Sigmoid colon (tissue), 7 donors: Measurements from ENCODE around the gene TAF10. TPM values are rescaled to one million over a fixed set of nuclear protein-coding genes. Genes with fewer than 3 reads are reported as not detected.

ENCODE experiments used
- DNase-seq: peaks from one replicate; pipeline ENCODE4 v3.0.0-alpha.2; 2019
- H3K27ac ChIP-seq, 4 donors: fragments of 200-600 bp; sonication (generic); one replicate each; pipeline ENCODE4 v1.5.1; 2016 to 2019; ENCODE audit warnings: mild to moderate bottlenecking in 1 of 4
- H3K27me3 ChIP-seq, 3 donors: fragments of 200-600 bp; sonication (generic); one replicate each; pipeline ENCODE4 v1.5.1; 2019; ENCODE audit warnings: mild to moderate bottlenecking in 1 of 3
- H3K36me3 ChIP-seq, 4 donors: fragments of 200-600 bp; sonication (generic); one replicate each; pipeline ENCODE4 v1.5.1; 2016 to 2019
- H3K4me1 ChIP-seq, 4 donors: fragments of 200-600 bp; sonication (generic); one replicate each; pipeline ENCODE4 v1.5.1; 2017 to 2019
- H3K4me3 ChIP-seq, 4 donors: fragments of 200-600 bp; sonication (generic); one replicate each; pipeline ENCODE4 v1.5.1; 2017 to 2019; ENCODE audit warnings: mild to moderate bottlenecking in 2 of 4, moderate library complexity in 1 of 4
- H3K9me3 ChIP-seq, 4 donors: fragments of 200-600 bp in 3 of 4; sonication (generic) in 3 of 4; one replicate each; pipeline versions ENCODE4 v1.5.1 to v1.6.1; 2013 to 2019
- CTCF ChIP-seq, 4 experiments: fragments of 450-650 bp in 3 of 4; fragments of 200-600 bp in 1 of 4; IDR thresholded peaks; one replicate each; pipeline ENCODE4 v1.5.1; 2016 to 2019; ENCODE audit warnings: antibody characterized with exemption in 4 of 4, mild to moderate bottlenecking in 3 of 4, moderate library complexity in 2 of 4
- EP300 ChIP-seq, 4 donors: sonication (generic); formaldehyde crosslinking; IDR thresholded peaks; one replicate each; pipeline ENCODE4 v1.6.1; 2017; ENCODE audit warnings: antibody characterized with exemption in 4 of 4
- POLR2A ChIP-seq, 2 donors: fragments of 450-650 bp; IDR thresholded peaks; one replicate each; pipeline ENCODE4 v1.6.1; 2016; ENCODE audit warnings: antibody characterized with exemption in 2 of 2, mild to moderate bottlenecking in 2 of 2, moderate library complexity in 2 of 2
- POLR2AphosphoS5 ChIP-seq, 4 donors: sonication (generic); formaldehyde crosslinking; IDR thresholded peaks; one replicate each; pipeline ENCODE4 v1.6.1; 2017; ENCODE audit warnings: antibody characterized with exemption in 4 of 4
- WGBS, 2 donors: extraction: QIAGEN DNeasy Blood & Tissue Kit; methylation state at CpG; one replicate each; pipeline ENCODE4 v1.1.7; 2013; 5-methylcytosine and 5-hydroxymethylcytosine counted together
- intact Hi-C: fragments of 100-400 bp; cut with DNase I; formaldehyde crosslinking; loops from one replicate; pipeline ENCODE4 v1.15.1; 2023
- polyA plus RNA-seq, 3 donors: library from polyadenylated mRNA; stranded (reverse); fragments of 200-250 nt; gene quantifications; one replicate each; pipeline ENCODE4 v1.2.3, GENCODE V29; 2013
- total RNA-seq, 4 donors: library from RNA; depleted of rRNA; stranded (reverse); fragments of >200 nt; gene quantifications; one replicate each; pipeline ENCODE4 v1.1.0, GENCODE V29; 2016
- donor health status: healthy with polysubstance abuse.
- donor health status: Bipolar disorder and iron deficiency.
- donor health status: healthy.

Gene TAF10
- total and polyA plus RNA-seq, 7 donors = 33.2 to 148 (median 60.0) TPM

GRCh38 chr11:6588018-6588417, 24.0 kb downstream of the TAF10 start:
- no peaks in the 10 kb centered on the region for H3K27me3 ChIP-seq
- H3K9me3 ChIP-seq = peaks cover 0 to 9% (median 2%) of the 10 kb centered on the region in 4 donors
- peaks cover 0 to 27% (median 20%) of the 10 kb centered on the region in 4 donors for H3K4me1 ChIP-seq
- H3K27ac ChIP-seq = peak overlapping the region in 3 of 4 donors; percentile 75 to 80 (median 78)
- 92 to 95% methylated on average over 1 of the region's 1 CpG for WGBS, 2 donors
- no peak overlapping the region for H3K4me3 ChIP-seq
- intact Hi-C loops = no loop called here
- DNase-seq = no peak
- TF ChIP-seq EP300 (IDR thresholded peaks at IDR 0.05) = no peak
- TF ChIP-seq POLR2AphosphoS5 (IDR thresholded peaks at IDR 0.05) = no peak
- peaks cover 0 to 16% (median 0%) of the 10 kb centered on the region in 4 donors for H3K36me3 ChIP-seq

GRCh38 chr11:6587360-6587953, 24.6 kb downstream of the TAF10 start:
- WGBS, 2 donors = 95 to 97% methylated on average over 11 of the region's 11 CpGs
- intact Hi-C loops = no loop called here
- DNase-seq = peak; percentile 87
- H3K27me3 ChIP-seq = no peaks in the 10 kb centered on the region
- H3K4me1 ChIP-seq = peaks cover 0 to 24% (median 19%) of the 10 kb centered on the region in 4 donors
- TF ChIP-seq POLR2AphosphoS5 (IDR thresholded peaks at IDR 0.05) = peak; percentile 34 to 87 (median 72)
- TF ChIP-seq EP300 (IDR thresholded peaks at IDR 0.05) = peak in 1 of 4 donors; percentile 2
- TF ChIP-seq POLR2A (IDR thresholded peaks at IDR 0.05) = no peak
- H3K36me3 ChIP-seq = peaks cover 0 to 16% (median 0%) of the 10 kb centered on the region in 4 donors
- H3K9me3 ChIP-seq = peaks cover 0 to 9% (median 2%) of the 10 kb centered on the region in 4 donors
- no peak overlapping the region for H3K4me3 ChIP-seq
- H3K27ac ChIP-seq = peak overlapping the region in 3 of 4 donors; percentile 75 to 80 (median 78)

GRCh38 chr11:6586434-6587359, 25.3 kb downstream of the TAF10 start:
- WGBS, 2 donors = 92 to 96% methylated on average over 25 of the region's 25 CpGs
- H3K27me3 ChIP-seq = no peaks in the 10 kb centered on the region
- intact Hi-C loops = no loop called here
- H3K27ac ChIP-seq = peak overlapping the region in 3 of 4 donors; percentile 75 to 80 (median 78)
- H3K9me3 ChIP-seq = peaks cover 0 to 9% (median 2%) of the 10 kb centered on the region in 4 donors
- TF ChIP-seq POLR2AphosphoS5 (IDR thresholded peaks at IDR 0.05) (peak in 3 of 4 donors; percentile 27 to 70 (median 65)), CTCF (IDR thresholded peaks at IDR 0.05) (no peak)
- DNase-seq = peak; percentile 75
- peaks cover 0 to 12% (median 0%) of the 10 kb centered on the region in 4 donors for H3K36me3 ChIP-seq
- H3K4me1 ChIP-seq = peaks cover 0 to 24% (median 19%) of the 10 kb centered on the region in 4 donors
- peak overlapping the region in 2 of 4 donors; percentile 21 to 24 for H3K4me3 ChIP-seq

- DNase-seq = no peak
- Histone ChIP-seq H3K27ac (peak overlapping the region in 1 of 4 donors; percentile 80), H3K4me1 (peaks cover 0 to 24% (median 19%) of the 10 kb centered on the region in 4 donors), H3K27me3 (no peaks in the 10 kb centered on the region), H3K36me3 (peaks cover 0 to 16% (median 0%) of the 10 kb centered on the region in 4 donors), H3K4me3 (no peak overlapping the region), H3K9me3 (peaks cover 0 to 9% (median 2%) of the 10 kb centered on the region in 4 donors)
- intact Hi-C loops = no loop called here
- 95 to 96% methylated on average over 4 of the region's 4 CpGs for WGBS, 2 donors
- TF ChIP-seq CTCF (IDR thresholded peaks at IDR 0.05) (no peak), POLR2AphosphoS5 (IDR thresholded peaks at IDR 0.05) (no peak), EP300 (IDR thresholded peaks at IDR 0.05) (no peak), POLR2A (IDR thresholded peaks at IDR 0.05) (no peak)
Observed at GRCh38 chr11:6584528-6584927, 27.5 kb downstream of the TAF10 start.

- peaks cover 0 to 24% (median 19%) of the 10 kb centered on the region in 4 donors for H3K4me1 ChIP-seq
- 98 to 100% methylated on average over 1 of the region's 1 CpG for WGBS, 2 donors
- no peak for DNase-seq
- no peaks in the 10 kb centered on the region for H3K27me3 ChIP-seq
- intact Hi-C loops = no loop called here
- H3K4me3 ChIP-seq = no peak overlapping the region
- H3K9me3 ChIP-seq = peaks cover 0 to 9% (median 2%) of the 10 kb centered on the region in 4 donors
- peaks cover 0 to 12% (median 0%) of the 10 kb centered on the region in 4 donors for H3K36me3 ChIP-seq
- no peak overlapping the region for H3K27ac ChIP-seq
- no peak for TF ChIP-seq POLR2A (IDR thresholded peaks at IDR 0.05)
- no peak for TF ChIP-seq CTCF (IDR thresholded peaks at IDR 0.05)
- no peak for TF ChIP-seq EP300 (IDR thresholded peaks at IDR 0.05)
- no peak for TF ChIP-seq POLR2AphosphoS5 (IDR thresholded peaks at IDR 0.05)
Observed at GRCh38 chr11:6583584-6583983, 28.4 kb downstream of the TAF10 start.
